HepG2 (cell line): ENCODE results near the gene DNAJC30. TPM values are rescaled to one million over a fixed set of nuclear protein-coding genes. Genes with fewer than 3 reads are reported as not detected.

Experiments used
- ATAC-seq: fragments of 200-7000 bp; cut with Tn5 transposase; 3 replicates; pipeline ENCODE4 v1.9.1; 2020; ENCODE audit warnings: mild to moderate bottlenecking, moderate library complexity
- BruUV-seq: library from RNA; stranded (reverse); fragments of 400-500 nt; replicated peaks from 2 replicates; lab custom pipeline; 2021; lab: Mats Ljungman, UMichigan
- CTCF ChIA-PET: fragments of 300-600 bp; formaldehyde crosslinking; extraction: SDS; loops from one replicate; lab custom pipeline; 2021; ENCODE audit warnings: low total read pairs, inconsistent platforms, low intra/inter-chr PET ratio; lab: Yijun Ruan, JAX
- POLR2A ChIA-PET: fragments of 350-600 bp; sonication (Branson Sonifier 250); formaldehyde crosslinking; loops from one replicate; lab custom pipeline; 2020; ENCODE audit warnings: antibody characterized with exemption, inconsistent platforms; lab: Yijun Ruan, JAX
- DNase-seq: peaks from one replicate; pipeline ENCODE4 v3.0.0-alpha.2; 2015; ENCODE audit warnings: low spot score
- FAIRE-seq: peaks from 3 replicates; lab custom pipeline; 2011; peaks lifted over from hg19 to GRCh38; lab: Jason Lieb, UNC
- H2AFZ ChIP-seq: one replicate; pipeline ENCODE4 v1.6.1; 2011; ENCODE audit warnings: low read length, inconsistent platforms
- H3K27ac ChIP-seq: fragments of 300-600 bp; 3 replicates; pipeline ENCODE4 v1.8.0; 2011; ENCODE audit warnings: mixed run types, mild to moderate bottlenecking, mixed read lengths, low read length, inconsistent platforms; ENCODE audit not compliant: insufficient read depth; ENCODE audit errors: extremely low read length
- H3K27me3 ChIP-seq, 2 experiments: fragments of 200-600 bp in 1 of 2; 2 replicates in 1 of 2; 3 replicates in 1 of 2; pipeline versions ENCODE4 v1.6.0 to v1.8.0; 2011; ENCODE audit warnings: low read length in 2 of 2, mild to moderate bottlenecking in 2 of 2, moderate library complexity in 2 of 2, inconsistent platforms in 1 of 2; ENCODE audit not compliant: insufficient read depth in 2 of 2, control insufficient read depth in 1 of 2
- H3K36me3 ChIP-seq, 2 experiments: fragments of 200-600 bp in 1 of 2; replicated peaks in 1 of 2; 2 replicates in 1 of 2; 3 replicates in 1 of 2; pipeline versions ENCODE4 v1.5.1 to v1.8.0; 2011; ENCODE audit warnings: low read length in 2 of 2, inconsistent platforms in 1 of 2; ENCODE audit not compliant: insufficient read depth in 2 of 2, control insufficient read depth in 1 of 2
- H3K4me1 ChIP-seq: 2 replicates; pipeline ENCODE4 v1.5.1; 2012; ENCODE audit warnings: low read length, inconsistent platforms; ENCODE audit not compliant: insufficient read depth
- H3K4me2 ChIP-seq: 2 replicates; pipeline ENCODE4 v1.6.0; 2011; ENCODE audit warnings: low read depth, low read length, inconsistent platforms
- H3K4me3 ChIP-seq, 3 experiments: fragments of 200-600 bp in 1 of 3; sonication (generic), shearing (Covaris generic) in 1 of 3; replicated peaks in 1 of 3; 2 replicates each; pipeline ENCODE4 v1.5.1; 2011 to 2016; ENCODE audit warnings: low read length in 3 of 3, inconsistent platforms in 2 of 3, low read depth in 2 of 3, mild to moderate bottlenecking in 2 of 3, control low read depth in 1 of 3, mixed read lengths in 1 of 3; ENCODE audit not compliant: insufficient read depth in 1 of 3
- H3K79me2 ChIP-seq: one replicate; pipeline ENCODE4 v1.6.1; 2011; ENCODE audit warnings: low read length, inconsistent platforms; ENCODE audit not compliant: insufficient read depth
- H3K9ac ChIP-seq: 2 replicates; pipeline ENCODE4 v1.6.0; 2011; ENCODE audit warnings: mild to moderate bottlenecking, low read depth, low read length, inconsistent platforms; ENCODE audit not compliant: insufficient read depth
- H3K9me3 ChIP-seq: 2 replicates; pipeline ENCODE4 v1.5.1; 2012; ENCODE audit warnings: mild to moderate bottlenecking, low read length
- H4K20me1 ChIP-seq: 2 replicates; pipeline ENCODE4 v1.6.0; 2011; ENCODE audit warnings: inconsistent platforms, mild to moderate bottlenecking, low read length, moderate library complexity; ENCODE audit not compliant: insufficient read depth
- ZNF121 ChIP-seq: sonication (generic); formaldehyde crosslinking; IDR thresholded peaks from 2 replicates; pipeline ENCODE4 v1.5.0; 2020; ENCODE audit warnings: mild to moderate bottlenecking, missing genetic modification reagents
- ZNF879 ChIP-seq: sonication (generic); formaldehyde crosslinking; IDR thresholded peaks from 2 replicates; pipeline ENCODE4 v1.8.1; 2023; ENCODE audit warnings: missing genetic modification reagents
- whole genome bisulfite sequencing: methylation state at CpG from one replicate; pipeline ENCODE4 v1.1.6; 2017; ENCODE audit warnings: low lambda C conversion rate; 5-methylcytosine and 5-hydroxymethylcytosine counted together
- in situ Hi-C: cut with HindIII; loops from 2 replicates; pipeline ENCODE4 v1.10.0; 2017; ENCODE audit warnings: low pct_unique_long_range_greater_than_20kb; ENCODE audit not compliant: extremely low pct_ligation_motif_present
- intact Hi-C: fragments of 100-400 bp; cut with micrococcal nuclease; formaldehyde crosslinking; loops from one replicate; pipeline ENCODE4 v1.10.0; 2022; ENCODE audit not compliant: unreplicated experiment
- polyA plus RNA-seq, 8 experiments: library from polyadenylated mRNA; depleted of rRNA in 3 of 8; stranded (reverse) in 7 of 8; unstranded in 1 of 8; fragments of >200 nt; fragmentation: Illumina TruSeq in 4 of 8; extraction: Trizol in 4 of 8; gene quantifications; 2 replicates each; pipeline versions ENCODE4 v1.2.1 to v1.2.3, GENCODE V29; 2011 to 2016; ENCODE audit warnings: low read depth in 4 of 8, missing spikeins in 1 of 8, mixed read lengths in 1 of 8; ENCODE audit not compliant: insufficient read depth in 1 of 8
- total RNA-seq, 5 experiments: library from RNA; depleted of rRNA; stranded (reverse); fragments of >200 nt; fragmentation: Illumina TruSeq; extraction: Trizol; gene quantifications; 2 replicates each; pipeline ENCODE4 v1.2.3, GENCODE V29; 2016; ENCODE audit warnings: low read depth in 1 of 5
- TF ChIP-seq, protein P1 (sequence below), 2 experiments: sonication (generic) in 1 of 2; formaldehyde crosslinking in 1 of 2; IDR thresholded peaks; 2 replicates each; pipeline versions ENCODE4 v1.4.0 to v1.6.1; 2016 to 2020; ENCODE audit warnings: borderline replicate concordance in 1 of 2, low read depth in 1 of 2, mild to moderate bottlenecking in 1 of 2, missing genetic modification reagents in 1 of 2
- TF ChIP-seq, protein P2 (sequence below): IDR thresholded peaks from 2 replicates; pipeline ENCODE4 v1.6.1; 2016

DNAJC30 gene
- total and polyA plus RNA-seq, 2 of the 13 experiments (the other 11 are each of a cell fraction or from before 2014, with no cell fraction given): 3.3 to 3.8 TPM

- no peak for DNase-seq
- 0% methylated on average over 1 of the region's 2 CpGs for WGBS
- no peak for ATAC-seq
- FAIRE-seq: no peak
- Histone ChIP-seq H3K79me2 (no peaks in the 10 kb centered on the region), H3K27me3 (no peaks in the 10 kb centered on the region), H3K9me3 (no peaks in the 10 kb centered on the region), H4K20me1 (no peaks in the 10 kb centered on the region), H3K27ac (no peak overlapping the region), H3K4me1 (peaks cover 17% of the 10 kb centered on the region), H2AFZ (no peak overlapping the region), H3K4me2 (no peak overlapping the region), H3K4me3 (no peak overlapping the region), H3K36me3 (peaks cover 0 to 5% of the 10 kb centered on the region in 2 experiments; a peak in 1 of 5 replicates)
- intact Hi-C loops (no loop called here), in situ Hi-C loops (no loop called here)
- BruUV-seq: no TSS peak
- CTCF ChIA-PET: no interaction called here
- TF ChIP-seq, protein P1, sequence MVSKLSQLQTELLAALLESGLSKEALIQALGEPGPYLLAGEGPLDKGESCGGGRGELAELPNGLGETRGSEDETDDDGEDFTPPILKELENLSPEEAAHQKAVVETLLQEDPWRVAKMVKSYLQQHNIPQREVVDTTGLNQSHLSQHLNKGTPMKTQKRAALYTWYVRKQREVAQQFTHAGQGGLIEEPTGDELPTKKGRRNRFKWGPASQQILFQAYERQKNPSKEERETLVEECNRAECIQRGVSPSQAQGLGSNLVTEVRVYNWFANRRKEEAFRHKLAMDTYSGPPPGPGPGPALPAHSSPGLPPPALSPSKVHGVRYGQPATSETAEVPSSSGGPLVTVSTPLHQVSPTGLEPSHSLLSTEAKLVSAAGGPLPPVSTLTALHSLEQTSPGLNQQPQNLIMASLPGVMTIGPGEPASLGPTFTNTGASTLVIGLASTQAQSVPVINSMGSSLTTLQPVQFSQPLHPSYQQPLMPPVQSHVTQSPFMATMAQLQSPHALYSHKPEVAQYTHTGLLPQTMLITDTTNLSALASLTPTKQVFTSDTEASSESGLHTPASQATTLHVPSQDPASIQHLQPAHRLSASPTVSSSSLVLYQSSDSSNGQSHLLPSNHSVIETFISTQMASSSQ (IDR thresholded peaks at IDR 0.05; ENCODE audit: low read depth): no peak
- TF ChIP-seq, protein P1 (CRISPR knock-in tag; IDR thresholded peaks at IDR 0.05; ENCODE audit: borderline replicate concordance): no peak
- TF ChIP-seq ZNF879 (no peak), ZNF121 (CRISPR knock-in tag) (peak; percentile 92)
- TF ChIP-seq, protein P2, sequence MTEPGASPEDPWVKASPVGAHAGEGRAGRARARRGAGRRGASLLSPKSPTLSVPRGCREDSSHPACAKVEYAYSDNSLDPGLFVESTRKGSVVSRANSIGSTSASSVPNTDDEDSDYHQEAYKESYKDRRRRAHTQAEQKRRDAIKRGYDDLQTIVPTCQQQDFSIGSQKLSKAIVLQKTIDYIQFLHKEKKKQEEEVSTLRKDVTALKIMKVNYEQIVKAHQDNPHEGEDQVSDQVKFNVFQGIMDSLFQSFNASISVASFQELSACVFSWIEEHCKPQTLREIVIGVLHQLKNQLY (CRISPR knock-in tag): no peak
- TF ChIP-seq, all 625 proteins: peak for 1
- H3K9ac ChIP-seq: no peak overlapping the region
- POLR2A ChIA-PET: interaction anchor here (0.9 kb wide), 1 partner anchor 13 kb away, joined by 4 read pairs; the partner anchor contains the start of gene STX1A
Measured at GRCh38 chr7:73732397-73732796, 49.1 kb upstream of the DNAJC30 start.
